Hair follicle dermal papilla cell (primary cell): ENCODE results near the gene PDHX. TPM values are rescaled to one million over a fixed set of nuclear protein-coding genes. Genes with fewer than 3 reads are reported as not detected.

Source experiments
- small RNA-seq: library from RNA; depleted of rRNA; stranded (forward); fragments of <200 nt; gene quantifications from one replicate; pipeline ENCODE3, GENCODE V24; 2012
- total RNA-seq: library from RNA; depleted of rRNA; stranded (reverse); fragments of >200 nt; gene quantifications from 2 replicates; pipeline ENCODE4 v1.2.3, GENCODE V29; 2012

Gene PDHX
- 32.4 and 34.1 TPM in 2 replicates for total RNA-seq

DNA sequence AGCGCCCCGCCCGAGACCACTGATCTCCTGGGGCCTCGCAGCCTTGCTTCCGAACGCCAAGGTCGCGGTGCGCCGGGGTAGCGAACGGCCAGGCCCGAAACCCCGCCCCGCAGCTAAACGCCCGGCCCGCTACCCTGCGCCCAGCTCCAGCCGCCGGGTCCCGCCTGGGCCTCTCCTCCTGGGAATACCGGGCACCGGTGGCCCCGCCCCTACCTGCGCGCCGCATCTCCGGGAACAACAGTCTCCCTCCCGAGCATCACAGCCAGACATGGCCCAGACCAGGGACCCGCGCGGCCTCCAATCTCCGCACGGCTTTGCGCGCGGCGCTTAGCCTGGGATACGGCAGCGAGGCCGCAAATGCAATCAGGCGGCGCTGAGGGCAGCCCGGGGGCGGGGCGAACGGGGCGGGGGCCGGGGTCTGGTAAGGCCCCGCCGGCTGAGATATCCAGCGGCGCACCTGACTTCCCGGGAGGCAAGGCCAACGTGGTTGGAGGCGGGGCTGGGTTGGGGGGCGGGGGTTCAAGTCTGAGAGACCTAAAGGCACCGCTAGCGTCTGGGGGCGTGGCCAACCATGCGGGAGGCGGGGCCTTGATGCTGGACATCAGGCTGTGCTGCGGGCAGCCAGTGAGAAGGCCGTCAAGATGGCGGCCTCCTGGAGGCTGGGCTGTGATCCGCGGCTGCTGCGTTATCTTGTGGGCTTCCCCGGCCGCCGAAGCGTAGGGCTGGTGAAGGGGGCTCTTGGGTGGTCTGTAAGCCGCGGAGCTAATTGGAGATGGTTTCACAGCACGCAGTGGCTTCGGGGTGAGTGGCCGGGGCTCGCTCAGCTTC is at the start of gene PDHX, which contains the start of gene APIP:
TSS of gene PDHX (plus strand) at position 604 of the 828 bp plus-strand sequence. CDS start at position 642, 38 bp downstream.
TSS of gene APIP (minus strand) at position 365 of the 828 bp plus-strand sequence. CDS start at position 270, 95 bp downstream.

Small RNA genes lying within 50 kb of the gene (small RNA-seq; reads per million reads assigned to genes)
- gene MIR1343 = not detected

Other genes starting within 250 kb of the PDHX start
- 14.0 and 19.7 TPM in 2 replicates for gene APIP, start 239 bp upstream of the PDHX start, total RNA-seq
- gene CD44, start 222.6 kb downstream of the PDHX start, total RNA-seq = 672 and 688 TPM in 2 replicates